Measurements from ENCODE around the gene ATXN7L1.
"Not testable (repeated sequence)": the region's sequence is repeated elsewhere in the genome, so short reads cannot be mapped to it uniquely, and the experiment has no call there.

Gene ATXN7L1

GRCh38 chr7:105797652-105798051, 78.7 kb downstream of the ATXN7L1 start:
- DNase-seq, result no peak

- DNase-seq, result no peak
Measured at GRCh38 chr7:105796365-105796764, 80.0 kb downstream of the ATXN7L1 start.

- DNase-seq, result no peak
Measured at GRCh38 chr7:105794741-105795729, 81.4 kb downstream of the ATXN7L1 start.

- no peak for DNase-seq
Measured at GRCh38 chr7:105792488-105793370, 83.7 kb downstream of the ATXN7L1 start.

GRCh38 chr7:105791926-105792325, 84.5 kb downstream of the ATXN7L1 start:
- no peak for DNase-seq

- DNase-seq, result no peak
Measured at GRCh38 chr7:105790996-105791395, 85.4 kb downstream of the ATXN7L1 start.

- not testable (repeated sequence) for DNase-seq
Measured at GRCh38 chr7:105790452-105790851, 85.9 kb downstream of the ATXN7L1 start.

- no peak for DNase-seq
Measured at GRCh38 chr7:105788816-105789349, 87.5 kb downstream of the ATXN7L1 start.

GRCh38 chr7:105788356-105788755, 88.0 kb downstream of the ATXN7L1 start:
- no peak for DNase-seq

- no peak for DNase-seq
Measured at GRCh38 chr7:105787793-105788192, 88.6 kb downstream of the ATXN7L1 start.

- DNase-seq, result no peak
Measured at GRCh38 chr7:105786520-105787470, 89.6 kb downstream of the ATXN7L1 start.

GRCh38 chr7:105782391-105783042, 93.9 kb downstream of the ATXN7L1 start:
- no peak for DNase-seq

GRCh38 chr7:105779856-105780780, 96.3 kb downstream of the ATXN7L1 start:
- DNase-seq, result no peak

- DNase-seq, result no peak
Measured at GRCh38 chr7:105778956-105779355, 97.4 kb downstream of the ATXN7L1 start.

GRCh38 chr7:105776986-105777910, 99.2 kb downstream of the ATXN7L1 start:
- no peak for DNase-seq

- peak; percentile 18 for DNase-seq
Measured at GRCh38 chr7:105776068-105776790, 100.2 kb downstream of the ATXN7L1 start.

- DNase-seq, result no peak
Measured at GRCh38 chr7:105775580-105775979, 100.8 kb downstream of the ATXN7L1 start.

- no peak for DNase-seq
Measured at GRCh38 chr7:105773030-105773460, 103.4 kb downstream of the ATXN7L1 start.

Data from 8988T (cell line).